Lower leg skin (tissue), 4 donors: ENCODE measurements around the gene TTYH2. TPM values are rescaled to one million over a fixed set of nuclear protein-coding genes. Genes with fewer than 3 reads are reported as not detected.
"Not testable (repeated sequence)": the region's sequence is repeated elsewhere in the genome, so short reads cannot be mapped to it uniquely, and the experiment has no call there.

ENCODE experiments used
- DNase-seq, 2 donors: peaks; one replicate each; pipeline ENCODE4 v3.0.0-alpha.2; 2019; ENCODE audit warnings: low spot score in 2 of 2
- H3K4me3 ChIP-seq: fragments of 200-600 bp; sonication (generic); 2 replicates; pipeline ENCODE4 v1.5.1; 2017; ENCODE audit warnings: mild to moderate bottlenecking, low read depth; ENCODE audit not compliant: poor library complexity, severe bottlenecking
- CTCF ChIP-seq, 3 donors: fragments of 450-650 bp; IDR thresholded peaks; one replicate each; pipeline ENCODE4 v1.5.1; 2016; ENCODE audit warnings: antibody characterized with exemption in 3 of 3, mild to moderate bottlenecking in 3 of 3, moderate library complexity in 2 of 3
- POLR2A ChIP-seq, 2 donors: fragments of 450-650 bp; IDR thresholded peaks; one replicate each; pipeline ENCODE4 v1.6.1; 2016 to 2017; ENCODE audit warnings: antibody characterized with exemption in 2 of 2, mild to moderate bottlenecking in 1 of 2, moderate library complexity in 1 of 2
- WGBS, 2 donors: methylation state at CpG; one replicate each; pipeline ENCODE4 v1.1.5; 2018; 5-methylcytosine and 5-hydroxymethylcytosine counted together
- intact Hi-C: fragments of 100-400 bp; cut with DNase I; formaldehyde crosslinking; loops from one replicate; pipeline ENCODE4 v1.15.0; 2023; ENCODE audit warnings: low total_unique reads
- total RNA-seq, 4 donors: library from RNA; depleted of rRNA; stranded (reverse); fragments of >200 nt; gene quantifications; one replicate each; pipeline ENCODE4 v1.1.0, GENCODE V29; 2016

TTYH2 gene
- total RNA-seq, 4 donors from 2014 or later = 4.3 to 12.7 (median 8.6) TPM

DNA sequence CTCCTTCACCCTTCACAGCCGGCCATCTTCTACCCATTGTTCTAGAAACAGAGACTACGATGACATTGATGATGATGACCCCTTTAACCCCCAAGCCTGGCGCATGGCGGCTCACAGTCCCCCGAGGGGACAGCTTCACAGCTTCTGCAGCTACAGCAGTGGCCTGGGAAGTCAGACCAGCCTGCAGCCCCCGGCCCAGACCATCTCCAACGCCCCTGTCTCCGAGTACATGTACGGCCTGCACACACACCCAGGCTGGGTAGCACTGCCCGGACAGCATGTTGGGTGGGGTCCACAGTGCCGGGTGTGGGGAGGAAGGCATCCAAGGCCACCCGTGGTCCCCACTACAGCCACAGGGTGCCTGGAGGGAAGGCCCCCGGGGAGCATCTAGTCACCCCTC lies 39.7 kb downstream of the TTYH2 start:
- 90 to 92% methylated on average over 13 of the region's 13 CpGs for WGBS, 2 donors
- no peak for DNase-seq
- TF ChIP-seq POLR2A (IDR thresholded peaks at IDR 0.05) (no peak), CTCF (IDR thresholded peaks at IDR 0.05) (no peak)
- intact Hi-C loops = no loop called here
- no peak overlapping the region for H3K4me3 ChIP-seq

GRCh38 chr17:74257311-74257710 lies 43.9 kb downstream of the TTYH2 start:
- H3K4me3 ChIP-seq = no peak overlapping the region
- intact Hi-C loops = no loop called here
- DNase-seq = no peak
- WGBS, 2 donors = 84 to 98% methylated on average over 4 to 10 of the region's 10 CpGs
- TF ChIP-seq CTCF (IDR thresholded peaks at IDR 0.05) (no peak), POLR2A (IDR thresholded peaks at IDR 0.05) (no peak)

- no peak overlapping the region for H3K4me3 ChIP-seq
- DNase-seq = no peak
- 66 to 76% methylated on average over 21 of the region's 21 CpGs for WGBS, 2 donors
- TF ChIP-seq POLR2A (IDR thresholded peaks at IDR 0.05) (no peak), CTCF (IDR thresholded peaks at IDR 0.05) (no peak)
- intact Hi-C loops = no loop called here
These were observed 46.5 kb downstream of the TTYH2 start for GRCh38 chr17:74259667-74260524.

- H3K4me3 ChIP-seq = no peak overlapping the region
- no peak for TF ChIP-seq POLR2A (IDR thresholded peaks at IDR 0.05)
- no peak for TF ChIP-seq CTCF (IDR thresholded peaks at IDR 0.05)
- DNase-seq = no peak
- WGBS, 2 donors = 77 to 80% methylated on average over 6 of the region's 6 CpGs
- intact Hi-C loops = no loop called here
These were observed 47.1 kb downstream of the TTYH2 start for GRCh38 chr17:74260525-74260850.

GRCh38 chr17:74262601-74263000 lies 49.2 kb downstream of the TTYH2 start:
- intact Hi-C loops = no loop called here
- DNase-seq = no peak
- TF ChIP-seq CTCF (IDR thresholded peaks at IDR 0.05) (no peak), POLR2A (IDR thresholded peaks at IDR 0.05) (no peak)
- H3K4me3 ChIP-seq = no peak overlapping the region
- WGBS, 2 donors = 83 to 86% methylated on average over 7 of the region's 7 CpGs

GRCh38 chr17:74267054-74267453 lies 53.7 kb downstream of the TTYH2 start:
- H3K4me3 ChIP-seq, DNase-seq, intact Hi-C loops: not testable (repeated sequence)
- WGBS, 2 donors = 90% methylated on average over 4 of the region's 4 CpGs
